Measurements from ENCODE around the gene SLC6A5.

The SLC6A5 gene

GRCh38 chr11:20654038-20654437, 54.6 kb downstream of the SLC6A5 start:
- H3K27ac ChIP-seq (ENCODE audit: low read length): no peak overlapping the region
- H4K20me1 ChIP-seq (ENCODE audit: insufficient read depth, low read length): no peaks in the 10 kb centered on the region
- no peaks in the 10 kb centered on the region for H3K36me3 ChIP-seq (replicated peaks; ENCODE audit: low read depth, low read length)
- H2AFZ ChIP-seq (ENCODE audit: low read depth, low read length): no peak overlapping the region
- no peaks in the 10 kb centered on the region for H3K4me1 ChIP-seq (ENCODE audit: low read length)
- peaks cover 7% of the 10 kb centered on the region for H3K27me3 ChIP-seq (ENCODE audit: low read depth, low read length)
- no peaks in the 10 kb centered on the region for H3K79me2 ChIP-seq (ENCODE audit: low read length)
- no peak overlapping the region for H3K4me3 ChIP-seq (ENCODE audit: low read length)
- H3K9ac ChIP-seq (ENCODE audit: low read length): no peak overlapping the region
- TF ChIP-seq CTCF (IDR thresholded peaks at IDR 0.05; ENCODE audit: low read depth, low read length) (no peak), EZH2phosphoT487 (IDR thresholded peaks at IDR 0.05; ENCODE audit: low read depth) (no peak)
- H3K9me3 ChIP-seq (ENCODE audit: insufficient read depth, low read length): no peaks in the 10 kb centered on the region
- no peak overlapping the region for H3K4me2 ChIP-seq (ENCODE audit: low read length)

- Histone ChIP-seq H3K79me2 (ENCODE audit: low read length) (no peaks in the 10 kb centered on the region), H3K4me3 (ENCODE audit: low read length) (no peak overlapping the region), H3K9me3 (ENCODE audit: insufficient read depth, low read length) (no peaks in the 10 kb centered on the region), H3K36me3 (replicated peaks; ENCODE audit: low read depth, low read length) (no peaks in the 10 kb centered on the region), H3K27ac (ENCODE audit: low read length) (no peak overlapping the region), H2AFZ (ENCODE audit: low read depth, low read length) (no peak overlapping the region), H3K4me1 (ENCODE audit: low read length) (no peaks in the 10 kb centered on the region), H3K4me2 (ENCODE audit: low read length) (no peak overlapping the region), H4K20me1 (ENCODE audit: insufficient read depth, low read length) (no peaks in the 10 kb centered on the region), H3K9ac (ENCODE audit: low read length) (no peak overlapping the region), H3K27me3 (ENCODE audit: low read depth, low read length) (peaks cover 7% of the 10 kb centered on the region)
- TF ChIP-seq CTCF (IDR thresholded peaks at IDR 0.05; ENCODE audit: low read depth, low read length): no peak
- TF ChIP-seq EZH2phosphoT487 (IDR thresholded peaks at IDR 0.05; ENCODE audit: low read depth): no peak
Observed at GRCh38 chr11:20656901-20657300, 57.5 kb downstream of the SLC6A5 start.

GRCh38 chr11:20658135-20658534, 58.7 kb downstream of the SLC6A5 start:
- Histone ChIP-seq H4K20me1 (ENCODE audit: insufficient read depth, low read length) (no peaks in the 10 kb centered on the region), H3K79me2 (ENCODE audit: low read length) (no peaks in the 10 kb centered on the region), H3K9me3 (ENCODE audit: insufficient read depth, low read length) (no peaks in the 10 kb centered on the region), H3K27me3 (ENCODE audit: low read depth, low read length) (peaks cover 3% of the 10 kb centered on the region), H2AFZ (ENCODE audit: low read depth, low read length) (no peak overlapping the region), H3K4me1 (ENCODE audit: low read length) (no peaks in the 10 kb centered on the region), H3K9ac (ENCODE audit: low read length) (no peak overlapping the region), H3K27ac (ENCODE audit: low read length) (no peak overlapping the region), H3K4me3 (ENCODE audit: low read length) (no peak overlapping the region), H3K4me2 (ENCODE audit: low read length) (no peak overlapping the region), H3K36me3 (replicated peaks; ENCODE audit: low read depth, low read length) (no peaks in the 10 kb centered on the region)
- no peak for TF ChIP-seq EZH2phosphoT487 (IDR thresholded peaks at IDR 0.05; ENCODE audit: low read depth)

GRCh38 chr11:20661445-20661844, 62.0 kb downstream of the SLC6A5 start:
- H3K4me2 ChIP-seq (ENCODE audit: low read length): no peak overlapping the region
- no peaks in the 10 kb centered on the region for H3K9me3 ChIP-seq (ENCODE audit: insufficient read depth, low read length)
- H3K79me2 ChIP-seq (ENCODE audit: low read length): no peaks in the 10 kb centered on the region
- no peaks in the 10 kb centered on the region for H3K36me3 ChIP-seq (replicated peaks; ENCODE audit: low read depth, low read length)
- H3K4me3 ChIP-seq (ENCODE audit: low read length): no peak overlapping the region
- no peak overlapping the region for H2AFZ ChIP-seq (ENCODE audit: low read depth, low read length)
- no peaks in the 10 kb centered on the region; the same call in 1 of the 2 replicates for H3K27me3 ChIP-seq (ENCODE audit: low read depth, low read length)
- no peak overlapping the region for H3K9ac ChIP-seq (ENCODE audit: low read length)
- H3K4me1 ChIP-seq (ENCODE audit: low read length): no peaks in the 10 kb centered on the region
- no peaks in the 10 kb centered on the region for H4K20me1 ChIP-seq (ENCODE audit: insufficient read depth, low read length)
- TF ChIP-seq CTCF (IDR thresholded peaks at IDR 0.05; ENCODE audit: low read depth, low read length) (no peak), EZH2phosphoT487 (IDR thresholded peaks at IDR 0.05; ENCODE audit: low read depth) (no peak)
- no peak overlapping the region for H3K27ac ChIP-seq (ENCODE audit: low read length)

GRCh38 chr11:20661850-20662249, 62.4 kb downstream of the SLC6A5 start:
- no peak overlapping the region for H3K4me3 ChIP-seq (ENCODE audit: low read length)
- H3K27me3 ChIP-seq (ENCODE audit: low read depth, low read length): no peaks in the 10 kb centered on the region; the same call in 1 of the 2 replicates
- TF ChIP-seq EZH2phosphoT487 (IDR thresholded peaks at IDR 0.05; ENCODE audit: low read depth) (no peak), CTCF (IDR thresholded peaks at IDR 0.05; ENCODE audit: low read depth, low read length) (no peak)
- no peak overlapping the region for H3K9ac ChIP-seq (ENCODE audit: low read length)
- H2AFZ ChIP-seq (ENCODE audit: low read depth, low read length): no peak overlapping the region
- no peak overlapping the region for H3K4me2 ChIP-seq (ENCODE audit: low read length)
- H4K20me1 ChIP-seq (ENCODE audit: insufficient read depth, low read length): no peaks in the 10 kb centered on the region
- no peak overlapping the region for H3K27ac ChIP-seq (ENCODE audit: low read length)
- H3K9me3 ChIP-seq (ENCODE audit: insufficient read depth, low read length): no peaks in the 10 kb centered on the region
- H3K36me3 ChIP-seq (replicated peaks; ENCODE audit: low read depth, low read length): no peaks in the 10 kb centered on the region
- no peaks in the 10 kb centered on the region for H3K4me1 ChIP-seq (ENCODE audit: low read length)
- no peaks in the 10 kb centered on the region for H3K79me2 ChIP-seq (ENCODE audit: low read length)

Data from OCI-LY3 (cell line).